Measurements from ENCODE around the gene CNTN4. TPM values are rescaled to one million over a fixed set of nuclear protein-coding genes. Genes with fewer than 3 reads are reported as not detected.
A peak's percentile ranks its signal among the peaks of the same experiment; 100 is the strongest.

The CNTN4 gene
- total RNA-seq, 1 donor from 2014 or later = 16.1 TPM

DNA sequence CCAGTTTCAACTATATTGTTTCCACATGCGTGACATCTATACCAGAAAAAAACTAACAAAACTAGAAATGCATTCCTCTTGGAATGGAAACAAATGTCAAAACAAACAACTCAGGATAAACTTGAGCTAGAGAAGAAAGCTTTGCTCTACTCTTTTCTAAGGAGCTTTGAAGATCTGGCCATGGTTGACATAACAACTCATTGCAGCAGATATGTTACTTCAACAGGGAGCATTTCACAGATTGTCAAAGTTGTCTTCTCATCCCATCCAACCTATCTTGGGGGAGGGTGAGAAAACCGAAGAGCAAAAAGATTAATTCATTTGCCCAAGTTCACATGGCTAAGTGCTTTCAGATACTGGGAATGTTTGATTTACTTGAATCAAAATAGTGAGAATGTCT is 484.4 kb downstream of the CNTN4 start:
- Mint-ChIP-seq H3K27ac (no peak overlapping the region), H3K4me3 (ENCODE audit: low read depth) (no peak overlapping the region), H3K4me1 (ENCODE audit: low read depth) (no peaks in the 10 kb centered on the region), H3K36me3 (ENCODE audit: insufficient read depth) (peaks cover 2% of the 10 kb centered on the region), H3K27me3 (no peaks in the 10 kb centered on the region), H3K9me3 (ENCODE audit: low read depth) (peaks cover 3% of the 10 kb centered on the region)
- no peak for TF ChIP-seq CTCF (IDR thresholded peaks at IDR 0.05; ENCODE audit: unreplicated experiment)
- no peak for DNase-seq (ENCODE audit: low spot score, unreplicated experiment)

- peaks cover 4% of the 10 kb centered on the region for H3K4me1 Mint-ChIP-seq (ENCODE audit: low read depth)
- H3K36me3 Mint-ChIP-seq (ENCODE audit: insufficient read depth) = peaks cover 2% of the 10 kb centered on the region
- no peak for DNase-seq (ENCODE audit: low spot score, unreplicated experiment)
- peaks cover 7% of the 10 kb centered on the region for H3K9me3 Mint-ChIP-seq (ENCODE audit: low read depth)
- H3K4me3 Mint-ChIP-seq (ENCODE audit: low read depth) = no peak overlapping the region
- no peak for TF ChIP-seq CTCF (IDR thresholded peaks at IDR 0.05; ENCODE audit: unreplicated experiment)
- no peak overlapping the region for H3K27ac Mint-ChIP-seq
- H3K27me3 Mint-ChIP-seq = no peaks in the 10 kb centered on the region
Measured at GRCh38 chr3:2589336-2589969, 490.8 kb downstream of the CNTN4 start.

DNA sequence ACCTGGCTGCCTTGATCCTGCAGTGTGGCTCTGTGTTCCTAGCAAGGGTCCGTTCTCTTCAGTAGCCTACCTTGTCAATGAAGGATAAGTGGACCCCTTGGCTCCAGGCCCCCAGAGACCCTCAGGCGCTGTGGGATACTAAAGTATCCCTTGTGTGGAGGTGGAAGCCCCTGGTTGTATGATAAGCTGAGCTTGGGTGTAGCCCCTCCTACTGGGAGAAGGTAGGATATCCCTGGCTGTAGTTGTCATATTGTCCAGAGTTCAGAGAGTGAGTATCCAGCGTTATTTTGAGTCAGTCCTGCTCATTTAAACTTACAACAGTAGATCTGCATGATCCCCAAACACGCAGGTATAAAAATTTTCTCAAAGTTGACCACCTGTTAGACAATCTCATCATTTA is 496.8 kb downstream of the CNTN4 start:
- Mint-ChIP-seq H3K27ac (no peak overlapping the region), H3K27me3 (no peaks in the 10 kb centered on the region), H3K4me1 (ENCODE audit: low read depth) (peaks cover 10% of the 10 kb centered on the region), H3K9me3 (ENCODE audit: low read depth) (peaks cover 2% of the 10 kb centered on the region), H3K4me3 (ENCODE audit: low read depth) (no peak overlapping the region), H3K36me3 (ENCODE audit: insufficient read depth) (no peaks in the 10 kb centered on the region)
- no peak for DNase-seq (ENCODE audit: low spot score, unreplicated experiment)
- no peak for TF ChIP-seq CTCF (IDR thresholded peaks at IDR 0.05; ENCODE audit: unreplicated experiment)

DNA sequence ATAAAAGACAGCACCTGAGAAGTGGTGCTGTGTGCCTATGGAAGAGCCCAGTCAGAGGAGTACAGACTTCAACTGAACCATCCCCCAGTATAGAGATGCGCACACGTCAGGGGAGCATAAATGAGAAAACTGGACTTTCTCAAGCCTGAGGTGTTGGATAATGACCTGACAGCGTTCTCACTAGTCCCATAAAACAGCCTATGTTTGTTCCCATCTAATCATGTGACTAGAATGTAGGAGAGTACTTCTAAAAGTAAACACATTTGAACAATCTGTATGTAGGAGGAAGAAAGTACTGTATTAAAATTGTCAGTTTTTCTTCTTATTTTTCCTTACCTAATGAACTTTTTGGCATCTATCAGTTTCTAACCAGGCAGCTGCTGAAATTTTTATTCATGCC is 498.9 kb downstream of the CNTN4 start:
- Mint-ChIP-seq H3K4me1 (ENCODE audit: low read depth) (peaks cover 10% of the 10 kb centered on the region), H3K4me3 (ENCODE audit: low read depth) (no peak overlapping the region), H3K27ac (peak overlapping the region; percentile 14), H3K9me3 (ENCODE audit: low read depth) (peaks cover 4% of the 10 kb centered on the region), H3K36me3 (ENCODE audit: insufficient read depth) (no peaks in the 10 kb centered on the region), H3K27me3 (no peaks in the 10 kb centered on the region)
- TF ChIP-seq CTCF (IDR thresholded peaks at IDR 0.05; ENCODE audit: unreplicated experiment) = no peak
- DNase-seq (ENCODE audit: low spot score, unreplicated experiment) = no peak

- no peaks in the 10 kb centered on the region for H3K27me3 Mint-ChIP-seq
- no peak overlapping the region for H3K4me3 Mint-ChIP-seq (ENCODE audit: low read depth)
- no peak for TF ChIP-seq CTCF (IDR thresholded peaks at IDR 0.05; ENCODE audit: unreplicated experiment)
- peaks cover 4% of the 10 kb centered on the region for H3K9me3 Mint-ChIP-seq (ENCODE audit: low read depth)
- H3K4me1 Mint-ChIP-seq (ENCODE audit: low read depth) = peaks cover 5% of the 10 kb centered on the region
- no peaks in the 10 kb centered on the region for H3K36me3 Mint-ChIP-seq (ENCODE audit: insufficient read depth)
- DNase-seq (ENCODE audit: low spot score, unreplicated experiment) = no peak
- H3K27ac Mint-ChIP-seq = no peak overlapping the region
Measured at GRCh38 chr3:2599471-2599870, 500.8 kb downstream of the CNTN4 start.

Data from progenitor cell of endocrine pancreas (in vitro differentiated cells).